Measurements from ENCODE around the gene CATSPERD.

The CATSPERD gene

DNA sequence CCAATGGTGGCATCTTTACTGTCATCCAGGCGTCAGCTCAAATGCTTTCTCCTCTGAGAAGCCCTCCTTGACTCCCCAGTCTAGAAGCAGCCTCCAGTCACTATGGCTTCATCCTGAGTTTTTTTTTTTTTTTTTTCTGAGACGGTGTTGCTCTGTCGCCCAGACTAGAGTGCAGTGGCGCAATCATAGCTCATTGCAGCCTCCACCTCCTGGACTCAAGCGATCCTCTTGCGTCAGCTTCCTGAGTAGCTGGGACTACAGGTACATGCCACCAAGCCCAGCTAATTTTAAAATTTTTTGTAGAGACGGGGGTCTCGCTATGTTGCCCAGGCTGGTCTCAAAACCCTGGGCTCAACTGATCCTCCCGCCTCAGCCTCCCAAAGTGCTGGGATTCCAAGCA, 88.6 kb downstream of the CATSPERD start:
- DNase-seq: no peak

- DNase-seq: no peak
Measured at GRCh38 chr19:5809469-5809868, 89.0 kb downstream of the CATSPERD start.

GRCh38 chr19:5811117-5811516, 90.7 kb downstream of the CATSPERD start:
- DNase-seq: no peak

- no peak for DNase-seq
Measured at GRCh38 chr19:5814123-5814851, 93.8 kb downstream of the CATSPERD start.

DNA sequence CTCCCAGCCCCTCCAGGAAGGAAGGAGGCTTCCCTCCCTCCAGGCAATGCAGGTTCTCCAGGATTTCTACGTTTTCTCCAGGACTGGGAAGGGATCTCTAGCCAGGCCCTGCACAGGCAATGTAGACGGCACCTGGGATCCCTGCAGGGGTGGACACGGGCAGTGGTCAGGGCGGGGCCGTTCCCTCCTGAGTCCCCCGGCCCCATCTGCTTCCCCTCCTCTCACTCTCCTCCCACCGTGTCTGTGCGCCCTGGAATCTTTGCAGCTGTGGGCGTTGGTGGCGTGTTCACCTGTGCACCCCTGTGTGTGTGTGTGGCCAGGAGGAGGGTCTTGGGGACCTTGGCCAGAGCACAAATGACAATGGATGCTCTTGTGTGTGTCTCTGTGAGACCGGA, 94.4 kb downstream of the CATSPERD start:
- no peak for DNase-seq

GRCh38 chr19:5817218-5817617, 96.8 kb downstream of the CATSPERD start:
- DNase-seq: no peak

DNA sequence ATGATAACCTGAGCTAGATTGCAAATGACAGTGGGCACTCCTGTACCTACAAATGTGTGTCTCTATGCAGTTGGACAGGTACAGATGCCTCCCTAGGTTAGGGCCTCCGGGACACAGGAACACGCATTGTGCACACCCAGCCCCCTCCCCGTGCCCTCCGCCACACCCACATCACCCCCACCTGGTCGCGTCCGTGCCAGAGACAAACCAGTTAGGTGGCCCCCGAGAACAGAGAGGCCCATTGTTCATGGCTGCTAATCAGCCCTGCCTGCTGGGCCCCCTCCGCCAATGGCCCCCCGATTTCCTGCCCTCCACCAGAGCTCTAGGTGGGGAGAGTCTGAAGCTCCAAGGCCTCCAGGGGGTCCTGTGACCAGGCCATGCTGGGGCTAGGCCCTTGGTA, 98.2 kb downstream of the CATSPERD start:
- no peak for DNase-seq

DNA sequence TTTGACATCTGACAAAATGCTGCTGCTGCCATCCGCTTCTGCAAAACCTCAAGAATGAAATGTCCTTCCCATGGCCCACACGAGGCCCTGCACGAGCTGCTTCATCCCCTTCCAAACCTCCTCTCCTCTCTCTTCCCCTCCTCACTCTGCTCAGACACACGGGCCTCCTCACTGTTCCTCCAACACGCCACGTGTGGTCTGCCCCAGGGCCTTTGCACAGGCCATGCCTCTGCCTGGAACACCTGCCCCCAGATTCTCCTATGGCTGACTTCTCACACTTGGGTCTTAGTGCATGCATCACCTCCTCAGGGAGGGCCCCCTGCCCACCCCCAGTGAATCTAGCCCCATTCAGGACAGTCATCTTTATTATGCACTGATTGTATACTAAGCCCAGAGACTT, 100.3 kb downstream of the CATSPERD start:
- DNase-seq: no peak

- no peak for DNase-seq
Measured at GRCh38 chr19:5821521-5822180, 101.2 kb downstream of the CATSPERD start.

GRCh38 chr19:5822181-5822844, 101.9 kb downstream of the CATSPERD start:
- DNase-seq: no peak

DNA sequence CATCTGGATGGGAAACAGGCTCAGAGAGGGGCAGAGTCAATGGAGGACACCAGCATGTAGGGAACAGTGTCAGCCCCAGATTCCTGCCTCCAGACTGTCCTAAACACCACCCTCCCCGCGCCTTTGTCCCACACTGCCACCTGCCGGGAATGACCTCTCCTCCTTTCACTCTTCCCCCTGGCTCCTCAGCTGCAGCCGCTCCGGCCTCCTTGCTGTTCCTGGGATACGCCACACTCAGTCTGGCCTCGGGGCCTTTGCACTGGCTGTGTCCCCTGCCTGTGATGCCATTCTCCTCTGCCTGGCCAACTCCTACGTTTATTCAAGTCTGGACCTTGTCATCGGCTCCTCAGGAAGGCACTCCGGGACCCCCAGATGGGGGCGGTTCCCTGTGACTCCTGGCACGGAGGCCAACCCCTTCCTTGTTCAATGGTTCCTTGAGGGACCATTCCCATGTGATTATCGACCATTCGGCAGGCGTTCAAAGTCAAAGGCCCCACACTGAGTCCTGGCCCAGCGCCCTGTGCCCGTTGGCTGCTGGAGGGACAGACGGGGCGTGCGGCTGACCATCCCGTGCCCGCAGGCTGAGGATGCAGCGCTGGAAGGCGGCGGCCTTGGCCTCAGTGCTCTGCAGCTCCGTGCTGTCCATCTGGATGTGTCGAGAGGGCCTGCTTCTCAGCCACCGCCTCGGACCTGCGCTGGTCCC, 103.3 kb downstream of the CATSPERD start:
- DNase-seq: no peak

GRCh38 chr19:5824751-5825150, 104.3 kb downstream of the CATSPERD start:
- no peak for DNase-seq

DNA sequence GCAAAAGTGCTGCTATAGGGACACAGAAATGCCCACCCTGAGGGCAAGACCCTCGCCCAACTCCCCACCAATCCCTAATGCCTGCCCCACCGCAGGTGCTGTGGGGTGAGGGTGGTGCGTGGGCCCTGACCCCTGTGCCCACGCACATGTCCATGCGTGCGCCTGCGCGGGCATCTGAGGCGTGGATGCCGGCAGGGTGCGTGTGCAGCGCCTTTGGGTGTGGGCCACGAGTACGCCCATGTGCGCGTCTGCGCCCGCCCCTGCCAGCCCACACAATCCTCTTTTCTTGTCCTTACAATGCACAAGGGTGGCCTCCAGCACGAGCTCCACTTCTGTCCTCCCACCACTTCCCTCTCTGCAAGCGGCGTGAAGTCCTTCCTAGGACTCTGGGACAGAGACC, 104.7 kb downstream of the CATSPERD start:
- no peak for DNase-seq

DNA sequence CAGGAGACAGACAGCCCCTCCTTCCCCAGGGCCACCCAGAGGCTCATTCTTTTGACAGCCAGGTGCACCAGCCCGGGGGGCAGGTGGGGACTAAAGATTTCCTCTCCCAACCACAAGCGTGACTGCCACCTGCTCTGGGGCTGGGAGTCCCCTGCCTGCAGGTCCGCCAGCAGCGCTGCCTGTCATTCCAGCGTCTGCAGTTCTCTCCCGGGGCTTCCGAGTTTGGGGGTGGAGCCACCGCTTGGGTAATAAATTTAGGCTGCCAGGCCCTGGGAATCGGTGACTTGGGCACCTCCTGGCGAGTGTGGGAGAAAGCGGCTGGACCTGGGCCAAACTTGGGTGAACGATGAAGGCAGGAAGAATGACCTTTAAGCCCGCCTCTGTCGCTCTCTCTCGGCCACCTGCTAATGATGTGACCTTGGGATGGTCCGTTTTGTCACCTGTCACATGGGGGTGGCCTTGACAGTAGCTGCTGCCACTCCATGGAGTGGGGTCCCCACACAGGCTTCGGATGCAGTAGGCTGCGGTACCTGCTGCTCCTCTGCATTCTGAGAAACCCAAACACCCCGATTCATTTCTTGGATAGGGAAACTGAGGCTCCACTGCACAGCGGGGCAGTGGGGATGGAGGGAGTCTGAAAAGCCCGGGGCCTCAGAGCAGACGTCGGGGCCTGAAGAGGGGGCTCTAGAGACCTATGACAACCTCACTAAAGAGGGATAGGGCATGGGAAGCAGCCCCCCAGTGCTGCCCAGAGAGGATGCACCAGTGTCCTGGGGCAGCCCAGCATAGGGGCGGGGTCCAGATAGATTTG, 106.3 kb downstream of the CATSPERD start:
- DNase-seq: peak; percentile 45 to 51

DNA sequence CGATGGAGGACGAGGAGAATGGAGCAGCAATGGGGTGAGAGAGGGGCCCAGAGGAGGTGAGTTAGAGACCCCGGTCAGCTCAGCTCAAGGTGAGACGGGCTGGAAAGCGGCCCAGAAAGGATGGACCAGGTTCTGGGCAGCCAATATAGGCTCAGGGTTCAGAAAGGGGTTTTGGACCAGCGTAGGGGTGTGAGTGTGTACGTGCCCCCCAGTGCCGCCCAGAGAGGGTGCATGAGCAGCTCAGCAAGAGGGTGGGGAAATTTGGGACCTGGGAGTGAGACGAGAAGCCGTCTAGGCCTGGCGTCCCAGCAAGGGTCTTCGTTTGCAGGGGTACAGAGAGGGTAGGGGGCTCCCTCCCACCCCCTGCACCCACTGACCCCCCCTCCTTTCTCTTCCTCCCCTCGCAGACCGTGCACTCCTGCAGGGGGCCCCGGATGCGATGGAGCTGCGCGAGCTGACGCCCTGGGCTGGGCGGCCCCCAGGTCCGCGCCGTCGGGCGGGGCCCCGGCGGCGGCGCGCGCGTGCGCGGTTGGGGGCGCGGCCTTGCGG, 107.0 kb downstream of the CATSPERD start:
- DNase-seq: no peak

GRCh38 chr19:5827891-5828660, 107.6 kb downstream of the CATSPERD start:
- DNase-seq: peak; percentile 60 to 69
